SK-N-SH (cell line): ENCODE measurements around the gene ANAPC2. TPM values are rescaled to one million over a fixed set of nuclear protein-coding genes. Genes with fewer than 3 reads are reported as not detected.

Experiments used
- CTCF ChIA-PET: fragments of 300-600, 350-600 bp; formaldehyde crosslinking; extraction: SDS; loops from one replicate; lab custom pipeline; 2021; lab: Yijun Ruan, JAX
- POLR2A ChIA-PET: fragments of 350-600 bp; sonication (Branson Sonifier 250); formaldehyde crosslinking; extraction: SDS; loops from one replicate; lab custom pipeline; 2020; ENCODE audit warnings: antibody characterized with exemption, inconsistent platforms; lab: Yijun Ruan, JAX
- DNase-seq: peaks from one replicate; pipeline ENCODE4 v3.0.0; 2012
- H2AFZ ChIP-seq: fragments of 200-600 bp; sonication (generic); 2 replicates; pipeline ENCODE4 v1.8.1; 2016; ENCODE audit warnings: antibody characterized with exemption, mild to moderate bottlenecking, low read depth
- H3F3A ChIP-seq: fragments of 200-600 bp; sonication (generic); replicated peaks from 2 replicates; pipeline ENCODE3; 2016; ENCODE audit warnings: antibody characterized with exemption, mild to moderate bottlenecking; ENCODE audit not compliant: insufficient read depth
- H3K27ac ChIP-seq, 2 experiments: fragments of 200-500 bp in 1 of 2; fragments of 200-600 bp in 1 of 2; sonication (Bioruptor generic) in 1 of 2; sonication (generic), shearing (Covaris generic) in 1 of 2; 2 replicates each; pipeline versions ENCODE4 v1.5.1 to v1.6.1; 2014 to 2016; ENCODE audit warnings: low read depth in 2 of 2, inconsistent platforms in 1 of 2, low read length in 1 of 2, mild to moderate bottlenecking in 1 of 2, mixed read lengths in 1 of 2
- H3K27me3 ChIP-seq: fragments of 200-600 bp; sonication (generic), shearing (Covaris generic); 2 replicates; pipeline ENCODE4 v1.6.1; 2016; ENCODE audit warnings: mixed run types; ENCODE audit not compliant: insufficient read depth
- H3K36me3 ChIP-seq, 2 experiments: fragments of 200-500 bp in 1 of 2; fragments of 200-600 bp in 1 of 2; sonication (Bioruptor generic) in 1 of 2; sonication (generic) in 1 of 2; replicated peaks in 1 of 2; 2 replicates each; pipeline versions ENCODE3 to v1.5.1; 2014 to 2016; ENCODE audit warnings: low read length in 1 of 2, mild to moderate bottlenecking in 1 of 2; ENCODE audit not compliant: insufficient read depth in 2 of 2, control insufficient read depth in 1 of 2
- H3K4me1 ChIP-seq, 2 experiments: fragments of 200-500 bp in 1 of 2; fragments of 200-600 bp in 1 of 2; sonication (Bioruptor generic) in 1 of 2; sonication (generic), shearing (Covaris generic) in 1 of 2; 2 replicates each; pipeline versions ENCODE4 v1.5.1 to v1.6.1; 2014 to 2016; ENCODE audit warnings: low read depth in 1 of 2, low read length in 1 of 2, mixed run types in 1 of 2; ENCODE audit not compliant: insufficient read depth in 2 of 2, control insufficient read depth in 1 of 2
- H3K4me2 ChIP-seq: fragments of 200-600 bp; sonication (generic), shearing (Covaris generic); 2 replicates; pipeline ENCODE4 v1.6.1; 2017; ENCODE audit warnings: mixed run types
- H3K4me3 ChIP-seq, 2 experiments: fragments of 200-500 bp in 1 of 2; fragments of 200-600 bp in 1 of 2; sonication (Bioruptor generic) in 1 of 2; sonication (generic), shearing (Covaris generic) in 1 of 2; 2 replicates each; pipeline versions ENCODE4 v1.5.1 to v1.8.1; 2014 to 2016; ENCODE audit warnings: low read depth in 2 of 2, inconsistent platforms in 1 of 2, low read length in 1 of 2, mild to moderate bottlenecking in 1 of 2, mixed read lengths in 1 of 2, moderate library complexity in 1 of 2
- H3K79me2 ChIP-seq: fragments of 200-600 bp; sonication (generic); 2 replicates; pipeline ENCODE4 v1.8.1; 2017; ENCODE audit warnings: mild to moderate bottlenecking; ENCODE audit not compliant: insufficient read depth
- H3K9ac ChIP-seq: fragments of 200-600 bp; sonication (generic); 2 replicates; pipeline ENCODE4 v1.6.1; 2017; ENCODE audit warnings: mixed run types
- H3K9me2 ChIP-seq: fragments of 200-600 bp; sonication (generic); 2 replicates; pipeline ENCODE4 v1.6.1; 2017; ENCODE audit warnings: mixed run types
- H3K9me3 ChIP-seq: fragments of 200-600 bp; sonication (generic); 2 replicates; pipeline ENCODE4 v1.6.1; 2017; ENCODE audit warnings: mixed run types, mild to moderate bottlenecking, moderate library complexity
- H4K20me1 ChIP-seq: fragments of 200-600 bp; sonication (generic); 2 replicates; pipeline ENCODE4 v1.6.1; 2017; ENCODE audit warnings: mild to moderate bottlenecking, mixed run types; ENCODE audit not compliant: insufficient read depth
- CTCF ChIP-seq: fragments of 200-600 bp; sonication (generic); IDR thresholded peaks from 2 replicates; pipeline ENCODE4 v1.6.1; 2017; ENCODE audit warnings: antibody characterized with exemption, mild to moderate bottlenecking, moderate library complexity
- EZH2phosphoT487 ChIP-seq: fragments of 200-600 bp; sonication (generic); IDR thresholded peaks from 2 replicates; pipeline ENCODE4 v1.6.1; 2017; ENCODE audit warnings: low read depth, mixed run types, mild to moderate bottlenecking, antibody characterized with exemption, moderate library complexity, borderline replicate concordance
- FOXM1 ChIP-seq: IDR thresholded peaks from 2 replicates; pipeline ENCODE4 v1.4.0; 2012; ENCODE audit warnings: low read depth, mild to moderate bottlenecking
- IRF3 ChIP-seq: fragments of 150-350 bp; IDR thresholded peaks from 2 replicates; pipeline ENCODE4 v1.6.1; 2016; ENCODE audit warnings: mild to moderate bottlenecking, low read depth, low read length
- MEF2A ChIP-seq: IDR thresholded peaks from 2 replicates; pipeline ENCODE4 v1.4.0; 2012; ENCODE audit warnings: low read depth, borderline replicate concordance
- PBX3 ChIP-seq: IDR thresholded peaks from 2 replicates; pipeline ENCODE4; 2012
- RCOR1 ChIP-seq: fragments of 150-350 bp; IDR thresholded peaks from 2 replicates; pipeline ENCODE4 v1.6.1; 2017; ENCODE audit warnings: antibody characterized with exemption, low read length
- REST ChIP-seq: IDR thresholded peaks from 2 replicates; pipeline ENCODE4 v1.6.1; 2012; ENCODE audit warnings: mild to moderate bottlenecking, low read depth, low read length, moderate library complexity
- RXRA ChIP-seq: IDR thresholded peaks from 2 replicates; pipeline ENCODE4 v1.4.0; 2012; ENCODE audit warnings: low read depth, mild to moderate bottlenecking, borderline replicate concordance
- TEAD4 ChIP-seq: IDR thresholded peaks from 2 replicates; pipeline ENCODE4 v1.4.0; 2012; ENCODE audit warnings: mild to moderate bottlenecking, borderline replicate concordance; ENCODE audit not compliant: insufficient read depth
- YY1 ChIP-seq: IDR thresholded peaks from 2 replicates; pipeline ENCODE4 v1.4.0; 2012; ENCODE audit warnings: low read depth, mild to moderate bottlenecking
- WGBS: methylation state at CpG from one replicate; pipeline ENCODE4 v1.1.6; 2017; ENCODE audit warnings: low lambda C conversion rate; 5-methylcytosine and 5-hydroxymethylcytosine counted together
- polyA plus RNA-seq, 3 experiments: library from polyadenylated mRNA; depleted of rRNA; stranded (reverse); fragments of >200 nt; gene quantifications; 2 replicates each; pipeline ENCODE4 v1.2.3, GENCODE V29; 2012
- TF ChIP-seq, protein P1 (sequence below): fragments of 150-350 bp; IDR thresholded peaks from 2 replicates; pipeline ENCODE4 v1.6.1; 2017; ENCODE audit warnings: antibody characterized with exemption, low read length, low read depth, borderline replicate concordance

The ANAPC2 gene
- polyA plus RNA-seq, 1 of the 3 experiments (the other 2 are of a cell fraction), result 35.1 TPM

- no peak overlapping the region for H2AFZ ChIP-seq
- H3K79me2 ChIP-seq, result peaks cover 42% of the 10 kb centered on the region
- TF ChIP-seq TEAD4 (no peak), RXRA (no peak), IRF3 (no peak), MEF2A (no peak), EZH2phosphoT487 (no peak), RCOR1 (no peak), REST (no peak), PBX3 (no peak), YY1 (no peak), CTCF (no peak), FOXM1 (no peak)
- TF ChIP-seq, protein P1, sequence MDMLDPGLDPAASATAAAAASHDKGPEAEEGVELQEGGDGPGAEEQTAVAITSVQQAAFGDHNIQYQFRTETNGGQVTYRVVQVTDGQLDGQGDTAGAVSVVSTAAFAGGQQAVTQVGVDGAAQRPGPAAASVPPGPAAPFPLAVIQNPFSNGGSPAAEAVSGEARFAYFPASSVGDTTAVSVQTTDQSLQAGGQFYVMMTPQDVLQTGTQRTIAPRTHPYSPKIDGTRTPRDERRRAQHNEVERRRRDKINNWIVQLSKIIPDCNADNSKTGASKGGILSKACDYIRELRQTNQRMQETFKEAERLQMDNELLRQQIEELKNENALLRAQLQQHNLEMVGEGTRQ, result no peak
- TF ChIP-seq, all 33 proteins: peak for 0
- CTCF ChIA-PET, result interaction anchor here (1.4 kb wide), 1 partner anchor 51 kb away, joined by 4 read pairs; no protein-coding TSS in a partner anchor
- Histone ChIP-seq H3K4me1 (peaks cover 12 to 35% of the 10 kb centered on the region in 2 experiments; a peak in 3 of 4 replicates), H3F3A (peaks cover 16% of the 10 kb centered on the region), H3K9ac (no peak overlapping the region), H3K27ac (no peak overlapping the region), H3K4me3 (no peak overlapping the region), H3K9me3 (no peaks in the 10 kb centered on the region), H3K9me2 (no peaks in the 10 kb centered on the region), H4K20me1 (peaks cover 20% of the 10 kb centered on the region), H3K27me3 (no peaks in the 10 kb centered on the region), H3K36me3 (peaks cover 3 to 53% of the 10 kb centered on the region in 2 experiments), H3K4me2 (no peak overlapping the region)
- POLR2A ChIA-PET, result no interaction called here
- 100% methylated on average over 5 of the region's 19 CpGs for WGBS
- no peak for DNase-seq
Measured at GRCh38 chr9:137185921-137186320, 2.4 kb downstream of the ANAPC2 start.
